HepG2 (cell line): ENCODE measurements around the gene ATG7. TPM values are rescaled to one million over a fixed set of nuclear protein-coding genes. Genes with fewer than 3 reads are reported as not detected.

Experiments
- ATAC-seq: fragments of 200-7000 bp; cut with Tn5 transposase; 3 replicates; pipeline ENCODE4 v1.9.1; 2020; ENCODE audit warnings: mild to moderate bottlenecking, moderate library complexity
- BruUV-seq: library from RNA; stranded (reverse); fragments of 400-500 nt; replicated peaks from 2 replicates; lab custom pipeline; 2021; lab: Mats Ljungman, UMichigan
- CTCF ChIA-PET: fragments of 300-600 bp; formaldehyde crosslinking; extraction: SDS; loops from one replicate; lab custom pipeline; 2021; ENCODE audit warnings: low total read pairs, inconsistent platforms, low intra/inter-chr PET ratio; lab: Yijun Ruan, JAX
- POLR2A ChIA-PET: fragments of 350-600 bp; sonication (Branson Sonifier 250); formaldehyde crosslinking; loops from one replicate; lab custom pipeline; 2020; ENCODE audit warnings: antibody characterized with exemption, inconsistent platforms; lab: Yijun Ruan, JAX
- DNase-seq: peaks from one replicate; pipeline ENCODE4 v3.0.0-alpha.2; 2015; ENCODE audit warnings: low spot score
- FAIRE-seq: peaks from 3 replicates; lab custom pipeline; 2011; peaks lifted over from hg19 to GRCh38; lab: Jason Lieb, UNC
- H2AFZ ChIP-seq: one replicate; pipeline ENCODE4 v1.6.1; 2011; ENCODE audit warnings: low read length, inconsistent platforms
- H3K27ac ChIP-seq: fragments of 300-600 bp; 3 replicates; pipeline ENCODE4 v1.8.0; 2011; ENCODE audit warnings: mixed run types, mild to moderate bottlenecking, mixed read lengths, low read length, inconsistent platforms; ENCODE audit not compliant: insufficient read depth; ENCODE audit errors: extremely low read length
- H3K27me3 ChIP-seq, 2 experiments: fragments of 200-600 bp in 1 of 2; 2 replicates in 1 of 2; 3 replicates in 1 of 2; pipeline versions ENCODE4 v1.6.0 to v1.8.0; 2011; ENCODE audit warnings: low read length in 2 of 2, mild to moderate bottlenecking in 2 of 2, moderate library complexity in 2 of 2, inconsistent platforms in 1 of 2; ENCODE audit not compliant: insufficient read depth in 2 of 2, control insufficient read depth in 1 of 2
- H3K36me3 ChIP-seq, 2 experiments: fragments of 200-600 bp in 1 of 2; replicated peaks in 1 of 2; 2 replicates in 1 of 2; 3 replicates in 1 of 2; pipeline versions ENCODE4 v1.5.1 to v1.8.0; 2011; ENCODE audit warnings: low read length in 2 of 2, inconsistent platforms in 1 of 2; ENCODE audit not compliant: insufficient read depth in 2 of 2, control insufficient read depth in 1 of 2
- H3K4me1 ChIP-seq: 2 replicates; pipeline ENCODE4 v1.5.1; 2012; ENCODE audit warnings: low read length, inconsistent platforms; ENCODE audit not compliant: insufficient read depth
- H3K4me2 ChIP-seq: 2 replicates; pipeline ENCODE4 v1.6.0; 2011; ENCODE audit warnings: low read depth, low read length, inconsistent platforms
- H3K4me3 ChIP-seq, 3 experiments: fragments of 200-600 bp in 1 of 3; sonication (generic), shearing (Covaris generic) in 1 of 3; replicated peaks in 1 of 3; 2 replicates each; pipeline ENCODE4 v1.5.1; 2011 to 2016; ENCODE audit warnings: low read length in 3 of 3, inconsistent platforms in 2 of 3, low read depth in 2 of 3, mild to moderate bottlenecking in 2 of 3, control low read depth in 1 of 3, mixed read lengths in 1 of 3; ENCODE audit not compliant: insufficient read depth in 1 of 3
- H3K79me2 ChIP-seq: one replicate; pipeline ENCODE4 v1.6.1; 2011; ENCODE audit warnings: low read length, inconsistent platforms; ENCODE audit not compliant: insufficient read depth
- H3K9ac ChIP-seq: 2 replicates; pipeline ENCODE4 v1.6.0; 2011; ENCODE audit warnings: mild to moderate bottlenecking, low read depth, low read length, inconsistent platforms; ENCODE audit not compliant: insufficient read depth
- H3K9me3 ChIP-seq: 2 replicates; pipeline ENCODE4 v1.5.1; 2012; ENCODE audit warnings: mild to moderate bottlenecking, low read length
- H4K20me1 ChIP-seq: 2 replicates; pipeline ENCODE4 v1.6.0; 2011; ENCODE audit warnings: inconsistent platforms, mild to moderate bottlenecking, low read length, moderate library complexity; ENCODE audit not compliant: insufficient read depth
- CREB3 ChIP-seq: sonication (generic); formaldehyde crosslinking; IDR thresholded peaks from 2 replicates; pipeline ENCODE4 v1.5.0; 2020; ENCODE audit warnings: missing genetic modification reagents
- FLYWCH1 ChIP-seq: sonication (generic); formaldehyde crosslinking; IDR thresholded peaks from 2 replicates; pipeline ENCODE4 v1.8.1; 2023; ENCODE audit warnings: mild to moderate bottlenecking, missing genetic modification reagents
- HNRNPLL ChIP-seq: fragments of 200-400 bp; formaldehyde crosslinking; IDR thresholded peaks from 2 replicates; pipeline ENCODE4 v1.6.1; 2017; ENCODE audit warnings: mild to moderate bottlenecking, low read depth, low read length; ENCODE audit not compliant: poor library complexity, severe bottlenecking
- NFATC3 ChIP-seq: sonication (generic); formaldehyde crosslinking; IDR thresholded peaks from 2 replicates; pipeline ENCODE4 v1.5.1; 2020; ENCODE audit warnings: mild to moderate bottlenecking, missing genetic modification reagents
- PAX8 ChIP-seq: sonication (generic); formaldehyde crosslinking; IDR thresholded peaks from 2 replicates; pipeline ENCODE4 v1.8.0; 2022; ENCODE audit warnings: mild to moderate bottlenecking, missing genetic modification reagents, borderline replicate concordance
- PRDM15 ChIP-seq: sonication (generic); formaldehyde crosslinking; IDR thresholded peaks from 2 replicates; pipeline ENCODE4 v1.4.0; 2020; ENCODE audit warnings: missing genetic modification reagents
- RAD21 ChIP-seq: fragments of 450-650 bp; formaldehyde crosslinking; IDR thresholded peaks from 2 replicates; pipeline ENCODE4 v1.5.0; 2020; ENCODE audit warnings: mild to moderate bottlenecking
- RXRA ChIP-seq: sonication (generic); formaldehyde crosslinking; IDR thresholded peaks from 2 replicates; pipeline ENCODE4 v1.5.1; 2020; ENCODE audit warnings: missing genetic modification reagents
- SNAPC2 ChIP-seq: sonication (generic); formaldehyde crosslinking; IDR thresholded peaks from 2 replicates; pipeline ENCODE4 v1.8.1; 2022; ENCODE audit warnings: mild to moderate bottlenecking, missing genetic modification reagents
- SRSF1 ChIP-seq: fragments of 200-400 bp; formaldehyde crosslinking; optimal IDR thresholded peaks from 2 replicates; pipeline ENCODE3; 2017; ENCODE audit warnings: mild to moderate bottlenecking, low read depth, low read length, moderate library complexity
- TOPORS ChIP-seq: sonication (generic); formaldehyde crosslinking; IDR thresholded peaks from 2 replicates; pipeline ENCODE4 v1.8.0; 2023; ENCODE audit warnings: mild to moderate bottlenecking, missing genetic modification reagents
- ZEB1 ChIP-seq: IDR thresholded peaks from 2 replicates; pipeline ENCODE4 v1.6.1; 2012; ENCODE audit warnings: mild to moderate bottlenecking, low read depth, inconsistent platforms; ENCODE audit not compliant: insufficient replicate concordance
- ZGPAT ChIP-seq: IDR thresholded peaks from 2 replicates; pipeline ENCODE4 v1.6.1; 2016; ENCODE audit warnings: mild to moderate bottlenecking
- ZNF343 ChIP-seq: sonication (generic); formaldehyde crosslinking; IDR thresholded peaks from 2 replicates; pipeline ENCODE4 v1.4.0; 2020; ENCODE audit warnings: mild to moderate bottlenecking, missing genetic modification reagents
- ZNF660 ChIP-seq: sonication (generic); formaldehyde crosslinking; IDR thresholded peaks from 2 replicates; pipeline ENCODE4 v1.5.1; 2020; ENCODE audit warnings: mild to moderate bottlenecking, low read depth, missing genetic modification reagents, borderline replicate concordance
- ZNF790 ChIP-seq: sonication (generic); formaldehyde crosslinking; IDR thresholded peaks from 2 replicates; pipeline ENCODE4 v1.8.0; 2022; ENCODE audit warnings: missing genetic modification reagents, mild to moderate bottlenecking, borderline replicate concordance
- ZSCAN30 ChIP-seq: sonication (generic); formaldehyde crosslinking; IDR thresholded peaks from 2 replicates; pipeline ENCODE4 v1.5.0; 2020; ENCODE audit warnings: mild to moderate bottlenecking, missing genetic modification reagents
- WGBS: methylation state at CpG from one replicate; pipeline ENCODE4 v1.1.6; 2017; ENCODE audit warnings: low lambda C conversion rate; 5-methylcytosine and 5-hydroxymethylcytosine counted together
- in situ Hi-C: cut with HindIII; loops from 2 replicates; pipeline ENCODE4 v1.10.0; 2017; ENCODE audit warnings: low pct_unique_long_range_greater_than_20kb; ENCODE audit not compliant: extremely low pct_ligation_motif_present
- intact Hi-C: fragments of 100-400 bp; cut with micrococcal nuclease; formaldehyde crosslinking; loops from one replicate; pipeline ENCODE4 v1.10.0; 2022; ENCODE audit not compliant: unreplicated experiment
- polyA plus RNA-seq, 8 experiments: library from polyadenylated mRNA; depleted of rRNA in 3 of 8; stranded (reverse) in 7 of 8; unstranded in 1 of 8; fragments of >200 nt; fragmentation: Illumina TruSeq in 4 of 8; extraction: Trizol in 4 of 8; gene quantifications; 2 replicates each; pipeline versions ENCODE4 v1.2.1 to v1.2.3, GENCODE V29; 2011 to 2016; ENCODE audit warnings: low read depth in 4 of 8, missing spikeins in 1 of 8, mixed read lengths in 1 of 8; ENCODE audit not compliant: insufficient read depth in 1 of 8
- total RNA-seq, 5 experiments: library from RNA; depleted of rRNA; stranded (reverse); fragments of >200 nt; fragmentation: Illumina TruSeq; extraction: Trizol; gene quantifications; 2 replicates each; pipeline ENCODE4 v1.2.3, GENCODE V29; 2016; ENCODE audit warnings: low read depth in 1 of 5
- TF ChIP-seq, protein P1 (sequence below): sonication (generic); formaldehyde crosslinking; IDR thresholded peaks from 2 replicates; pipeline ENCODE4 v1.8.0; 2022; ENCODE audit warnings: mild to moderate bottlenecking, missing genetic modification reagents, borderline replicate concordance

ATG7 gene
- total and polyA plus RNA-seq, 2 of the 13 experiments (the other 11 are each of a cell fraction or from before 2014, with no cell fraction given) = 7.8 to 22.1 TPM

DNA sequence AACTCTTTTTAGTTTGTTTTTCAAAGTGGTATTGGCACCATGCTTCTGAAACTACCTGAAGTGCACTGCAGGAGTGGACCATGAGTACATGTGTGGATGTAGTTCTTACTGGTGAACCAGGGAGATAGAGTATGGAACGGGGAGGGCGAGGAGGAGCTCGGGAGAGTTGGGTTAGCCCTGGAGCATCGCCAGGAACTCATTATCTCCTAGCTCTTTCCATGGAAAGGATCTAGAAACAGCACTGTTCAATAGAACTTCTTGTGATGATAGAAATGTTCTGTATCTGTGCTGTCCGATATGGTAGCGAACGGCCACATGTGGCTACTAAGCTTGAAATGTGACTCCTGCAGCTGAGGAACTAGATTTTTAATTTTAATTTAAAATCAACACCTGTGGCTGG is 324.2 kb downstream of the ATG7 start:
- FAIRE-seq (no peak), ATAC-seq (no peak), DNase-seq (no peak)
- H3K79me2 ChIP-seq = peaks cover 74% of the 10 kb centered on the region
- ChIA-PET CTCF (no interaction called here), POLR2A (no interaction called here)
- intact Hi-C loops (no loop called here), in situ Hi-C loops (no loop called here)
- H4K20me1 ChIP-seq = peaks cover 34% of the 10 kb centered on the region
- BruUV-seq = no TSS peak
- 97% methylated on average over 7 of the region's 7 CpGs for WGBS
- H3K27me3 ChIP-seq = no peaks in the 10 kb centered on the region
- peaks cover 51% of the 10 kb centered on the region for H3K4me1 ChIP-seq
- H3K4me3 ChIP-seq = no peak overlapping the region
- TF ChIP-seq ZNF343 (CRISPR knock-in tag) = no peak
- TF ChIP-seq FLYWCH1 (CRISPR knock-in tag) = no peak
- no peak for TF ChIP-seq PAX8 (CRISPR knock-in tag)
- no peak for TF ChIP-seq TOPORS (CRISPR knock-in tag)
- no peak for TF ChIP-seq RAD21
- TF ChIP-seq, protein P1, sequence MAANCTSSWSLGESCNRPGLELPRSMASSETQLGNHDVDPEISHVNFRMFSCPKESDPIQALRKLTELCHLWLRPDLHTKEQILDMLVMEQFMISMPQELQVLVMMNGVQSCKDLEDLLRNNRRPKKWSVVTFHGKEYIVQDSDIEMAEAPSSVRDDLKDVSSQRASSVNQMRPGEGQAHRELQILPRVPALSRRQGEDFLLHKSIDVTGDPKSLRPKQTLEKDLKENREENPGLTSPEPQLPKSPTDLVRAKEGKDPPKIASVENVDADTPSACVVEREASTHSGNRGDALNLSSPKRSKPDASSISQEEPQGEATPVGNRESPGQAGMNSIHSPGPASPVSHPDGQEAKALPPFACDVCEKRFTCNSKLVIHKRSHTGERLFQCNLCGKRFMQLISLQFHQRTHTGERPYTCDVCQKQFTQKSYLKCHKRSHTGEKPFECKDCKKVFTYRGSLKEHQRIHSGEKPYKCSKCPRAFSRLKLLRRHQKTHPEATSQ = no peak
- no peak for TF ChIP-seq SNAPC2
- no peak for TF ChIP-seq ZGPAT (CRISPR knock-in tag)
- TF ChIP-seq RXRA (CRISPR knock-in tag) = no peak
- no peak for TF ChIP-seq NFATC3
- TF ChIP-seq HNRNPLL = no peak
- TF ChIP-seq ZEB1 = no peak
- no peak for TF ChIP-seq SRSF1
- TF ChIP-seq ZNF790 = no peak
- TF ChIP-seq ZSCAN30 (CRISPR knock-in tag) = no peak
- TF ChIP-seq PRDM15 (CRISPR knock-in tag) = no peak
- TF ChIP-seq CREB3 (CRISPR knock-in tag) = no peak
- TF ChIP-seq ZNF660 (CRISPR knock-in tag) = no peak
- no peaks in the 10 kb centered on the region for H3K9me3 ChIP-seq
- no peak overlapping the region for H3K9ac ChIP-seq
- H3K36me3 ChIP-seq = peaks cover 5 to 33% of the 10 kb centered on the region in 2 experiments
- no peak overlapping the region for H3K27ac ChIP-seq
- no peak overlapping the region for H2AFZ ChIP-seq
- no peak overlapping the region for H3K4me2 ChIP-seq
